Bronchial smooth muscle cell (primary cell): ENCODE data around the gene CELA3A. TPM values are rescaled to one million over a fixed set of nuclear protein-coding genes. Genes with fewer than 3 reads are reported as not detected.

Source experiments
- total RNA-seq: library from RNA; depleted of rRNA; stranded (reverse); fragments of >200 nt; gene quantifications from 2 replicates; pipeline ENCODE4 v1.2.1, GENCODE V29; 2014

Gene CELA3A, protein sequence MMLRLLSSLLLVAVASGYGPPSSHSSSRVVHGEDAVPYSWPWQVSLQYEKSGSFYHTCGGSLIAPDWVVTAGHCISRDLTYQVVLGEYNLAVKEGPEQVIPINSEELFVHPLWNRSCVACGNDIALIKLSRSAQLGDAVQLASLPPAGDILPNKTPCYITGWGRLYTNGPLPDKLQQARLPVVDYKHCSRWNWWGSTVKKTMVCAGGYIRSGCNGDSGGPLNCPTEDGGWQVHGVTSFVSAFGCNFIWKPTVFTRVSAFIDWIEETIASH
- not detected in 2 replicates for total RNA-seq

DNA sequence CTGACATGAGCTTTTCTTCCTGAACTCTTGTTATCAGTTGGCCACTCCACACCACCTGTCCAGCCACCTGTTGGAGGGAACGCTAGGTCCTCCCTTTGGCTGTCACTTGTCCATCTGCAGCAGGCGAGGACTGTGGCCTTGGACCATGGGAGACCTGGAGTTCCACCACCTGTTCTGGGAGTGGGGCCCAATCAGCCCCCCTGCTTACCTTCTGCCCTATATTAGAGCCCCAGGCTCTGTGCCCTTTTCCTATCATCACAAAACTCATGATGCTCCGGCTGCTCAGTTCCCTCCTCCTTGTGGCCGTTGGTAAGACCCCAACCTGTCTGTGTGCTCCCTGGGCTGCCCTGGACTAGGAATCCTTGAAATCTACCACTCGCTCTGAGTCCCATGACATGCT is at the start of gene CELA3A:
CELA3A (plus strand) TSS at position 249 of the 400 bp plus-strand sequence; CDS start at position 267, 18 bp downstream.

DNA sequence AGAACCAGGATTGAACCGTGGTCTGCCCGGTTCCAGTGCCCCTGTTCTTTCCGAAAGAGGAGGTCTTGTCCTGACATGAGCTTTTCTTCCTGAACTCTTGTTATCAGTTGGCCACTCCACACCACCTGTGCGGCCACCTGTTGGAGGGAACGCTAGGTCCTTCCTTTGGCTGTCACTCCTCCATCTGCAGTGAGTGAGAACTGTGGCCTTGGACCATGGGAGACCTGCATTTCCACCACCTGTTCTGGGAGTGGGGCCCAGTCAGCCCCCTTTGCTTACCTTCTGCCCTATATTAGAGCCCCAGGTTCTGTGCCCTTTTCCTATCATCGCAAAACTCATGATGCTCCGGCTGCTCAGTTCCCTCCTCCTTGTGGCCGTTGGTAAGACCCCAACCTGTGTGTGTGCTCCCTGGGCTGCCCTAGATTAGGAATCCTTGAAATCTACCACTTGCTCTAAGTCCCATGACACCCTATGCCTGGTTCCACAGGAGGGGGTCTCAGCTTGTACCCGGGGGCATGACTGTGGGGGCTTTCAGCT is 24.7 kb upstream of the CELA3A start, which contains the start of gene CELA3B:
CELA3B (plus strand) TSS at position 320 of the 537 bp plus-strand sequence; CDS start at position 338, 18 bp downstream.

DNA sequence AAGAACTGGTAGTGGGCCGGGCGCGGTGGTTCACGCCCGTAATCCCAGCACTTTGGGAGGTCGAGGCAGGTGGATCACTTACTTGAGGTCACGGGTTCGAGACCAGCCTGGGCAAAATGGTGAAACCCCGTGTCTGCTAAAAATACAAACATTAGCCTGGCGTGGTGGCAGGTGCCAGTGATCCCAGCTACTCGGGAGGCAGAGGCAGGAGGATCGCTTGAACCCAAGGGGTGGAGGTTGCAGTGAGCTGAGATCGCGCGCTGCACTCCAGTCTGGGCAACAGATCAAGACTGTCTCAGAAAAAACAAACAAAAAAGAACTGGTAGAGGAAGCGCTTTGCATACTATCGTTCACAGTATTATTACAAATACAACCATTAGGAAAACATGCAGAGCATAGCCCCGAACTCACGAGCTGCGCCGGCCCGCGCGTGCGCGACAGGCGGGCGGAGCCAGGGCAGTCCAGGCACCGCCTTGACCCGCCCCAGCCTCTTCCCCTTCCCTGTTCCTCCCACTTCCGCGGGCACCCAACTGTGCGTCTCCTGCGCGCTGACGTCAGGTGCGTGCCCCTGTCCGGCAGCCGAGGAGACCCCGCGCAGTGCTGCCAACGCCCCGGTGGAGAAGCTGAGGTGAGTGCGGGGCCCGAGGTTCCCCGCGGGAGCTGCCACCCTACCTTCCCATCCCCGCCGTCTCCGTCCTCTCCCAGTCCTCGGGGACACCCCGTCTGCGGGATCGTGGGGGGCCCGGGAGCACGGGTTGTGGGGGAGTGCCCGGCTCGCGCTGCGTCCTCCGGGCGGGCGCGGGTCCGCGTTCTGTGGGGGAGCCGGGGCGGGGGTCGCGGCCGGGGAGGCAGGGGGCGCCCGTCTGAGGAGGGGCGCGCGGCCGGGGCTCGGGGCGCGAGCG is 50.9 kb downstream of the CELA3A start, which contains the start of gene CDC42:
CDC42 (plus strand) TSS at position 595 of the 902 bp plus-strand sequence. CDS start 25,770 bp downstream, outside the sequence.

Other genes with a start within 250 kb of the CELA3A start
- gene USP48, start 218.5 kb upstream of the CELA3A start, total RNA-seq, result 29.3 and 42.7 TPM in 2 replicates
- gene LDLRAD2, start 189.4 kb upstream of the CELA3A start, total RNA-seq, result 0.16 TPM in 1 of 2 replicates, not detected in the other
- 91.3 and 112 TPM in 2 replicates for gene HSPG2, start 64.3 kb upstream of the CELA3A start, total RNA-seq
- not detected in 2 replicates for gene CELA3B, start 24.6 kb upstream of the CELA3A start, total RNA-seq
- 219 and 280 TPM in 2 replicates for gene CDC42, start 51.1 kb downstream of the CELA3A start, total RNA-seq
- under 0.01 TPM in 1 of 2 replicates, not detected in the other for gene WNT4, start 141.4 kb downstream of the CELA3A start, total RNA-seq